Measurements from ENCODE around the gene PTGR2. TPM values are rescaled to one million over a fixed set of nuclear protein-coding genes. Genes with fewer than 3 reads are reported as not detected.

PTGR2 gene
- 6.0 and 11.2 TPM in 2 replicates for total RNA-seq

GRCh38 chr14:73851567-73852382 lies at the start of gene PTGR2:
Gene PTGR2 (plus strand): TSS chr14:73851831. CDS start chr14:73858863, 7,032 bp downstream.

GRCh38 chr14:73886449-73887317 lies 35.1 kb downstream of the PTGR2 start, which contains the start of gene ZNF410:
Gene ZNF410 (plus strand): TSS chr14:73886859. CDS start chr14:73892176, 5,317 bp downstream.

Other genes starting within 250 kb of the PTGR2 start
- gene ACOT6, start 239.3 kb upstream of the PTGR2 start, total RNA-seq = 0.12 TPM in 1 of 2 replicates, not detected in the other
- 8.0 and 9.7 TPM in 2 replicates for gene DNAL1, start 206.8 kb upstream of the PTGR2 start, total RNA-seq
- gene PNMA1, start 137.4 kb upstream of the PTGR2 start, total RNA-seq = 22.7 and 25.9 TPM in 2 replicates
- gene ZNF410, start 35.0 kb downstream of the PTGR2 start, total RNA-seq = 101 and 103 TPM in 2 replicates
- gene FAM161B, start 98.3 kb downstream of the PTGR2 start, total RNA-seq = 3.4 and 4.0 TPM in 2 replicates
- 20.7 and 29.7 TPM in 2 replicates for gene COQ6, start 98.5 kb downstream of the PTGR2 start, total RNA-seq
- gene ENTPD5, start 167.5 kb downstream of the PTGR2 start, total RNA-seq = 11.1 and 12.4 TPM in 2 replicates
- 4.0 and 4.4 TPM in 2 replicates for gene BBOF1, start 167.5 kb downstream of the PTGR2 start, total RNA-seq
- 18.9 and 33.5 TPM in 2 replicates for gene ALDH6A1, start 232.6 kb downstream of the PTGR2 start, total RNA-seq
- 9.2 and 11.6 TPM in 2 replicates for gene LIN52, start 233.1 kb downstream of the PTGR2 start, total RNA-seq